Brain microvascular endothelial cell (primary cell): Measurements from ENCODE around the gene PBX1.
A peak's percentile ranks its signal among the peaks of the same experiment; 100 is the strongest.

Experiments
- DNase-seq: peaks from one replicate; pipeline ENCODE4 v3.0.0-alpha.2; 2020
- H3K27ac ChIP-seq: fragments of 250-450 bp; sonication (Bioruptor Pico); 2 replicates; pipeline ENCODE4 v1.5.1; 2020; ENCODE audit warnings: mild to moderate bottlenecking, moderate library complexity
- H3K27me3 ChIP-seq: fragments of 250-450 bp; sonication (Bioruptor Pico); replicated peaks from 2 replicates; pipeline ENCODE4 v1.5.1; 2020; ENCODE audit warnings: mild to moderate bottlenecking
- H3K36me3 ChIP-seq: fragments of 250-450 bp; sonication (Bioruptor Pico); replicated peaks from 2 replicates; pipeline ENCODE4 v1.5.1; 2020; ENCODE audit warnings: mild to moderate bottlenecking
- H3K4me3 ChIP-seq: 2 replicates; pipeline ENCODE4 v1.5.1; 2011; ENCODE audit warnings: low read depth, mild to moderate bottlenecking, control low read depth, low read length, moderate library complexity
- in situ Hi-C: cut with HindIII; loops from 2 replicates; pipeline ENCODE4 v1.10.0; 2017; ENCODE audit warnings: low sequenced_read_pairs, low pct_ligation_motif_present
- TF ChIP-seq, protein P1 (sequence below): IDR thresholded peaks from 2 replicates; pipeline ENCODE4 v1.5.1; 2011; ENCODE audit warnings: low read depth, mild to moderate bottlenecking, moderate library complexity, low read length, control low read depth, inconsistent platforms; ENCODE audit errors: missing control alignments

The PBX1 gene

DNA sequence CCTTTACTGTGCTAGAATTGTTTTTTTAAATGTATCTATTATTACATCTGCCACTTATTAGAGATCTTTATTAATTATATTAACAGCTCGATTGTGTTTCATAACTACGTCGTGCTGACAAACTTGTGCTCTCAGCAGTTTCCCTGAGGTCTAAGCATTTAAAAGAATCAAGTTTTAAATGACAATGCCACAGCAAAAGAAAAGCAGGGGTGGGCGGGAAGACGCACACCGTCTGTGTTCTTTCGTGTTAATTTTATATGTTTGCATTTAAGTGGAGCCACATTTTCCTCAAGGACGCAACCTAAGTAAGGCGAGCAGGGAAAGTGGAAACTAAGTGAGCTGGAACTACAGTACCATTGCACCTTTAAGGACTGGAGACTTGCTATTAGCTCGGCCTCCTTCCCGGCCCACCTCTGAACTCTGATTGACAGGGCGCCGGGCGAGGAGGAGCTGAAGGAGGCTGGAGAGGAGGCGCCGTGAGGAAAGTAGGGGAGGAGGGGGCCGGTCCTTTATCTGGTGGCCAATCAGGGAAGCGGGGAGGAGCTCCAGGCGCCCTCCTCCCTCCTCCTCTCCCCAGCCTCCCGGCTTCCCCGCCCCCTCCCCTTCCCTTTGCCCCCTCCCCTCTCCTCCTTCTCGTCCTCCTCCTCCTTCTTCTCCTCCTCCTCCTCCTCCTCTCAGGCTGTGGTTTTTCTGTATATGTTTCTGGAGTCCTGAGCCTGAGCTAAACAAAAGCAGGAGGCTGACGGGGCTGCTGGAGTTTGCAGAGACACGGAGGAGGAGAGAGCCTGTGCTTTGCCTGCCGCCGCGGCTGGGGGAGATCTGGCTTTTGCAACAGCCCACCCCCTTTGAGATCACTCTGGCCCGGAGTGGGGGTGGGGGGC is at the start of gene PBX1:
TSS of gene PBX1 (plus strand) at position 724 of the 881 bp plus-strand sequence.
- peak within 1 kb of the TSS; percentile 77 for H3K27ac ChIP-seq
- peak within 1 kb of the TSS; percentile 74 for H3K4me3 ChIP-seq
- no peaks in the 10 kb centered on the region for H3K36me3 ChIP-seq
- in situ Hi-C loops = no loop called here
- no peaks in the 10 kb centered on the region for H3K27me3 ChIP-seq
- DNase-seq = peak; percentile 98
- TF ChIP-seq, protein P1, sequence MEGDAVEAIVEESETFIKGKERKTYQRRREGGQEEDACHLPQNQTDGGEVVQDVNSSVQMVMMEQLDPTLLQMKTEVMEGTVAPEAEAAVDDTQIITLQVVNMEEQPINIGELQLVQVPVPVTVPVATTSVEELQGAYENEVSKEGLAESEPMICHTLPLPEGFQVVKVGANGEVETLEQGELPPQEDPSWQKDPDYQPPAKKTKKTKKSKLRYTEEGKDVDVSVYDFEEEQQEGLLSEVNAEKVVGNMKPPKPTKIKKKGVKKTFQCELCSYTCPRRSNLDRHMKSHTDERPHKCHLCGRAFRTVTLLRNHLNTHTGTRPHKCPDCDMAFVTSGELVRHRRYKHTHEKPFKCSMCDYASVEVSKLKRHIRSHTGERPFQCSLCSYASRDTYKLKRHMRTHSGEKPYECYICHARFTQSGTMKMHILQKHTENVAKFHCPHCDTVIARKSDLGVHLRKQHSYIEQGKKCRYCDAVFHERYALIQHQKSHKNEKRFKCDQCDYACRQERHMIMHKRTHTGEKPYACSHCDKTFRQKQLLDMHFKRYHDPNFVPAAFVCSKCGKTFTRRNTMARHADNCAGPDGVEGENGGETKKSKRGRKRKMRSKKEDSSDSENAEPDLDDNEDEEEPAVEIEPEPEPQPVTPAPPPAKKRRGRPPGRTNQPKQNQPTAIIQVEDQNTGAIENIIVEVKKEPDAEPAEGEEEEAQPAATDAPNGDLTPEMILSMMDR = no peak

DNA sequence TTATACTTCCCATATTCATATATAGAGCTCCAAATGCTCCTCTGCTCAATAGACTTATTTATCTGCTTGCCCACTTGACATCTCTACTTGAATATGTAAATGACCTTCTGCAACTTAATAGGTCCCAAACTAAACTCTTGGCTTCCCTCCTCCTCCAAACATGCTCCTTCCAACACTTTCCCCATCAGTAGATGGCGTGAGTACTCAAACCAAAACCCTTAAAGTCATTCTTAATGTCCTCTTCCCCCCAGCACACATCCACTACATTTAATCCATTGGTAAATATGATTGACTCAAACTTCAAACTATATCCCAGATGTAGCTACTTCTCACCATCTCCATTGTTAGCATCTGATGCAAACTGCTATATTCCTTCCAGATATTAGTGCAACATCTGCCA is 48.5 kb upstream of the PBX1 start:
- H3K4me3 ChIP-seq = no peak overlapping the region

DNA sequence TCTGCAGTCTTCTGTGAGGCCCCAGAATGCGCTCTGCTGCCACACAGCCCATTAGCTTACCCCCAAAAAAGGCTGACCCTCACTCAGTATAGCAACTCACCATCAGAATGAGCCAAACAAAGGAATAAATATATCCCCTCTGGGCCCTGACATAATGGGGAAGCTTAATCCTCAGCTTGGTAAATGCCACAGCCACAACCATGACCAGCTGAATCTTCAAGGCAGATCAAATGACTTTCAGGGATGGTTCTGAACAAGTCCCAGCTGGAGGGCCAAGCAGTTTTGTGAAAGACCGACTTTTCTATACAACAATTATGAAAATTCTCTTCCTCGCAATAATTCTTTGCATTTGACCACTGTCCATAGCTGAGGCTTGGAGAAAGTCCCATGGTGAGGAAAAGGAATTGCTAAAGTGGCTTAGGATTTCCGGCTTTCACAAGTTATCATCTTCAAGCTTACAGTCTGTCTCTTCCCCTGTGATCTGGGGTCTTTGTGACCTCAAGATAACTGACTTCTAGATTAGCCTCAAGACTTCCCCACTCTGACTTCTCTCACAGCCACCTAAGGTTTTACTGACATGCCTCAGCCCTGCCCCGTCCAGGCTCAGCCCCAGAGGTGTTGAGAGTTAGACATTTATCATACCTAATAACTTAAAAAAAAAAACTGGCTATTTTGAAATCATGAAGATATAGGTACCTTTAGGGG is 47.8 kb upstream of the PBX1 start:
- Histone ChIP-seq H3K27me3 (no peaks in the 10 kb centered on the region), H3K36me3 (no peaks in the 10 kb centered on the region), H3K4me3 (no peak overlapping the region), H3K27ac (no peak overlapping the region)
- in situ Hi-C loops = no loop called here
- DNase-seq = no peak
- TF ChIP-seq, protein P1 = no peak

More for the DNA sequence above, 48.5 kb upstream of the PBX1 start:
- TF ChIP-seq, protein P1 = no peak
- in situ Hi-C loops = no loop called here
- Histone ChIP-seq H3K27me3 (no peaks in the 10 kb centered on the region), H3K36me3 (no peaks in the 10 kb centered on the region), H3K27ac (no peak overlapping the region)
- peak; percentile 3 for DNase-seq

DNA sequence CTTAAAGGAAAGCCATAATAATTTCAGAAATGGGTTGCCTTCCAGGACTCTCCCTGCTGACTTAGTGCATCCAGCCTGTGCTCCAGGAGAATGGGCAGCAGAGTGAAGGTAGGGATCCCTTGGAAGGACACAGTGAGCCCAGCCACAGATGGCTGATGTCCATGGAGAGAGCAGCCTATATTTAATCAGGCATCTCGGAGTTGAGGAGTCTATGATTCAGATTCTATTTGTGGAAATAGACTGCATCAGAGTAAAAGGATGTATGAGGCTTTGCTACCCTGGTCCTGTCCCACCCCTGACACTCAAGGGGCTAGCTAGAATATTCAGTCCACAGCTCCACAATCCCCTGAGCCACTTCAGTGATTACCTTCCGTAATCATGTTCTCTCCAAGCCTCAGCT is 43.8 kb upstream of the PBX1 start:
- in situ Hi-C loops = no loop called here
- H3K36me3 ChIP-seq = no peaks in the 10 kb centered on the region
- TF ChIP-seq, protein P1 = no peak
- no peak for DNase-seq
- H3K27ac ChIP-seq = no peak overlapping the region
- no peaks in the 10 kb centered on the region for H3K27me3 ChIP-seq
- H3K4me3 ChIP-seq = no peak overlapping the region

DNA sequence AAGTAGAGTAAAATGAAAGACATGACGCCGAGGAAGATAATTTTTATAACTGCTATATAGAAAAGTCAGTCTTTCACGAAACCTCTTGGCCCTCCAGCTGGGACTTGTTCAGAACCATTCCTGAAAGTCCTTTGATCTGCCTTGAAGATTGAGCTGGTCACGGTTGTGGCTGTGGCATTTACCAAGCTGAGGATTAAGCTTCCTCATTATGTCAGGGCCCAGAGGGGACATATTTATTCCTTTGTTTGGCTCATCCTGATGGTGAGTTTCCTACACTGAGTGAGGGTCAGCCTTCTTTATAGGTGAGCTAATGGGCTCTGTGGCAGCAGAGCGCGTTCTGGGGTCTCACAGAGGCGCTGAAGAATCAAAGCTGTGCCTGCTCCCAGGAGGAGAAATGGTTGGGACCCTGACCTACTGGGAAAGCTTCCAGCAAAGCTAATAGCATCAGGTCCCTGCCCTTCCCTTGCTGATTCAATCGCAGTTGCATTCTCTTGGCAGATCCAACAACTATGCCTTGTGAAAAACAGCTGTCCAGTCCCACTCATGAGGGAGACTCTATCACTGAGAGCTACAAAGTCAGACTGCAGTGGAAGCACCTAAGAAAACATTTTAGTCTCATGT is 43.2 kb upstream of the PBX1 start:
- TF ChIP-seq, protein P1 = no peak
- no peak overlapping the region for H3K27ac ChIP-seq
- H3K4me3 ChIP-seq = no peak overlapping the region
- H3K27me3 ChIP-seq = no peaks in the 10 kb centered on the region
- no peak for DNase-seq
- in situ Hi-C loops = no loop called here
- H3K36me3 ChIP-seq = no peaks in the 10 kb centered on the region
